Naive thymus-derived CD4-positive, alpha-beta T cell (primary cell): ENCODE measurements around the gene CHMP4B. TPM values are rescaled to one million over a fixed set of nuclear protein-coding genes. Genes with fewer than 3 reads are reported as not detected.

Source experiments
- ATAC-seq: fragments of 150-1000 bp; cut with Tn5 transposase; 2 replicates; pipeline ENCODE4 v1.10.0; 2021; ENCODE audit warnings: mild to moderate bottlenecking, moderate library complexity
- CTCF ChIA-PET: fragments of 350-600 bp; sonication (Branson Sonifier 250); formaldehyde crosslinking; loops from one replicate; lab custom pipeline; 2021; ENCODE audit warnings: antibody characterized with exemption; lab: Charles Lee
- POLR2A ChIA-PET: fragments of 350-600 bp; sonication (Branson Sonifier 250); formaldehyde crosslinking; loops from one replicate; lab custom pipeline; 2021; ENCODE audit warnings: antibody characterized with exemption, inconsistent platforms; lab: Charles Lee
- DNase-seq, 9 donors: peaks; one replicate each; pipeline versions ENCODE4 v3.0.0 to v3.0.0-alpha.2; 2020 to 2022; ENCODE audit warnings: mixed read lengths in 1 of 9
- H3K27ac ChIP-seq: one replicate; pipeline ENCODE4 v1.7.0; 2013; ENCODE audit warnings: mild to moderate bottlenecking, low read depth, low read length, moderate library complexity
- H3K27me3 ChIP-seq, 2 donors: one replicate each; pipeline ENCODE4 v1.7.0; 2013; ENCODE audit warnings: low read length in 2 of 2, mild to moderate bottlenecking in 2 of 2, moderate library complexity in 2 of 2; ENCODE audit not compliant: control insufficient read depth in 2 of 2, insufficient read depth in 2 of 2
- H3K36me3 ChIP-seq, 3 experiments: 1 replicate in 2 of 3; 2 replicates in 1 of 3; pipeline ENCODE4 v1.7.0; 2013; ENCODE audit warnings: low read length in 3 of 3, mild to moderate bottlenecking in 3 of 3, moderate library complexity in 1 of 3; ENCODE audit not compliant: insufficient read depth in 3 of 3, control insufficient read depth in 2 of 3
- H3K4me1 ChIP-seq, 2 donors: one replicate each; pipeline ENCODE4 v1.7.0; 2013; ENCODE audit warnings: low read length in 2 of 2, mild to moderate bottlenecking in 2 of 2, moderate library complexity in 1 of 2; ENCODE audit not compliant: control insufficient read depth in 2 of 2, insufficient read depth in 2 of 2
- H3K4me3 ChIP-seq: 2 replicates; pipeline ENCODE4 v1.7.0; 2013; ENCODE audit warnings: mild to moderate bottlenecking, low read length
- H3K9me3 ChIP-seq, 3 experiments: 1 replicate in 2 of 3; 2 replicates in 1 of 3; pipeline ENCODE4 v1.7.0; 2013; ENCODE audit warnings: low read length in 3 of 3; ENCODE audit not compliant: control insufficient read depth in 2 of 3
- H3K27ac Mint-ChIP-seq, 9 donors: one replicate each; pipeline ENCODE4 v1.8.0; 2020 to 2022; ENCODE audit warnings: mixed read lengths in 9 of 9, mild to moderate bottlenecking in 8 of 9, moderate library complexity in 5 of 9, inconsistent platforms in 2 of 9
- H3K27me3 Mint-ChIP-seq, 5 donors: one replicate each; pipeline ENCODE4 v1.8.0; 2021 to 2022; ENCODE audit warnings: mixed read lengths in 5 of 5, mild to moderate bottlenecking in 1 of 5
- H3K36me3 Mint-ChIP-seq, 5 donors: one replicate each; pipeline ENCODE4 v1.8.0; 2020 to 2022; ENCODE audit warnings: mixed read lengths in 5 of 5, mild to moderate bottlenecking in 3 of 5, inconsistent platforms in 1 of 5
- H3K4me1 Mint-ChIP-seq, 7 donors: one replicate each; pipeline ENCODE4 v1.8.0; 2020 to 2022; ENCODE audit warnings: mixed read lengths in 7 of 7, mild to moderate bottlenecking in 3 of 7, inconsistent platforms in 1 of 7
- H3K4me3 Mint-ChIP-seq, 10 donors: one replicate each; pipeline ENCODE4 v1.8.0; 2020 to 2022; ENCODE audit warnings: mild to moderate bottlenecking in 10 of 10, mixed read lengths in 10 of 10, moderate library complexity in 6 of 10, inconsistent platforms in 2 of 10
- H3K9me3 Mint-ChIP-seq, 11 donors: one replicate each; pipeline ENCODE4 v1.8.0; 2020 to 2022; ENCODE audit warnings: mixed read lengths in 11 of 11, mild to moderate bottlenecking in 4 of 11, inconsistent platforms in 1 of 11, moderate library complexity in 1 of 11
- intact Hi-C, 2 donors: fragments of 100-400 bp; cut with micrococcal nuclease; formaldehyde crosslinking; loops; one replicate each; pipeline ENCODE4 v1.15.1; 2023
- polyA plus RNA-seq, 2 donors: library from polyadenylated mRNA; unstranded; fragments of 300-500 nt; fragmentation: Illumina TruSeq; gene quantifications; one replicate each; pipeline ENCODE4 v1.2.3, GENCODE V29; 2021
- total RNA-seq, 6 experiments: library from RNA in 5 of 6; stranded (reverse) in 5 of 6; gene quantifications; 1 replicate in 5 of 6; 2 replicates in 1 of 6; pipeline ENCODE4 v1.2.3 and lab custom pipeline; 2021 to 2026

The CHMP4B gene
- total and polyA plus RNA-seq, 7 experiments from 2014 or later: 4.9 to 80.8 (median 54.1) TPM

DNA sequence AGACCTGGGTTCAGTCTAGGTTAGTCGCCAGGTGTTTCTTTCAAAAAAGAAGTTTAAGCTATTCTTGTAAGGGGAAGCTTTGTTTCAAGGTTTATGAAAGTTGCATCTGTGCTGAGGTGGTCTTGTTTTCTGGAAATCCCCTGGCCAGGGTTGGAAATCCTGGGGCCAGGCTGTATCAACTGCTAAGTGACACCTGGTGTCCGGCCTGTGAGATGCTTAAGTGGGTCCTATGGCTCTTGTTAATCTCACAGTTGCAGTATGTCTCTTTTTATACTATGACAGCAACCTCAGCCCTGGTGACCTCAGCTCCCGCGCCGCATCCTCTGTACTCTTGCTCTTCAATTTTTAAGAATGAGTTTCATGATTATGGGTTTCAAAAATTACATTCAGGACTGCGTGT lies 72.0 kb downstream of the CHMP4B start:
- peak overlapping the region in 1 of 9 donors; percentile 36 for H3K27ac Mint-ChIP-seq
- no peaks in the 10 kb centered on the region for H3K4me1 ChIP-seq
- intact Hi-C loops: no loop called here
- ATAC-seq (no peak), DNase-seq (no peak)
- H3K36me3 ChIP-seq: no peaks in the 10 kb centered on the region
- H3K9me3 ChIP-seq: peaks cover 0 to 11% (median 0%) of the 10 kb centered on the region in 3 experiments
- H3K4me1 Mint-ChIP-seq: peaks cover 0 to 9% (median 0%) of the 10 kb centered on the region in 7 donors
- ChIA-PET POLR2A (no interaction called here), CTCF (no interaction called here)
- H3K36me3 Mint-ChIP-seq: peaks cover 2 to 10% (median 5%) of the 10 kb centered on the region in 5 donors
- no peaks in the 10 kb centered on the region for H3K27me3 ChIP-seq
- H3K4me3 ChIP-seq: no peak overlapping the region
- H3K27me3 Mint-ChIP-seq: no peaks in the 10 kb centered on the region
- peaks cover 0 to 27% (median 12%) of the 10 kb centered on the region in 11 donors for H3K9me3 Mint-ChIP-seq
- no peak overlapping the region for H3K4me3 Mint-ChIP-seq
- no peak overlapping the region for H3K27ac ChIP-seq

DNA sequence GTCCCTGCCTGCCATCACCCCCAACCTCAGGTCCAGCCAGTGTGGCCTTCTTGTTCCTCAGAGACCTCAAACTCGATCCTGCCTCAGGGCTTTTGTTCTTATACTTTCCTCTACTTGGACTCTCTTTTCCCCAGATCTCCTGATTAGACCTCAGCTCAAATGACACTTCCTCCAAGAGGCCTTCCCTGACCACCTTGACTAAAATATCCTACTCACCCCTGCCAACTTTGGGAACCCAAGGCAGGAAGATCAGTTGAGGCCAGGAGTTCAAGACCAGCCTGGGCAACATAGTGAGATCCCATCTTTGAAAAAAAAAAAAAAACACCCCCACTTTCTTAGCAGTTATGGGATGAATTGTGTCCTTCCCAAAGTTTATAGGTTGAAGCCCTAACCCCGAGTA lies 73.5 kb downstream of the CHMP4B start:
- Histone ChIP-seq H3K9me3 (no peaks in the 10 kb centered on the region), H3K27me3 (no peaks in the 10 kb centered on the region), H3K27ac (no peak overlapping the region), H3K4me3 (no peak overlapping the region), H3K4me1 (no peaks in the 10 kb centered on the region), H3K36me3 (no peaks in the 10 kb centered on the region)
- Mint-ChIP-seq H3K27ac (peak overlapping the region in 1 of 9 donors; percentile 51), H3K9me3 (peaks cover 0 to 13% (median 6%) of the 10 kb centered on the region in 11 donors), H3K4me3 (no peak overlapping the region), H3K4me1 (peaks cover 0 to 9% (median 0%) of the 10 kb centered on the region in 7 donors), H3K36me3 (peaks cover 0 to 6% (median 4%) of the 10 kb centered on the region in 5 donors), H3K27me3 (peaks cover 0 to 5% (median 0%) of the 10 kb centered on the region in 5 donors)
- intact Hi-C loops: no loop called here
- DNase-seq: no peak
- ATAC-seq: no peak
- ChIA-PET CTCF (no interaction called here), POLR2A (no interaction called here)

DNA sequence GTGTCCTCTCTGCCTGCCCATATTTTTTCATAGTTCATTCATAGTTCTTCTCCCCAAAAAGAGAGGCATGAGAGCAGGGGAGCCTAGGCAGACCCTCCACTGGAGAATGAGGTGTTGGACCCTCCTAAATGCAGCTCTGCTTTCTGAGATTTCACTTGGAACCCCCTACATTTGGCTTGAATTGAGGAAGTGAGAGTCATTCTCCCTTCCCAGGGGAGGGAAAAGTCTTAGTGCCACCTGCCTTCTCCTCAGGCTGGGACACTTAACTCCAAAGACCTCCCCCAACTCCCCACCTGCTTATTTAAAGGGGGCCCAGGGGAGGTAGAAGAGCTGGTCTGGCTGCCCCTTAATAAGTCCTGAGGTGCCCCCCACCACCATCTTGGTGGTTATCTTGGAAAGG lies 78.2 kb downstream of the CHMP4B start:
- no peaks in the 10 kb centered on the region for H3K27me3 ChIP-seq
- ChIA-PET CTCF (no interaction called here), POLR2A (no interaction called here)
- peaks cover 0 to 30% (median 8%) of the 10 kb centered on the region in 11 donors for H3K9me3 Mint-ChIP-seq
- no peak overlapping the region for H3K27ac ChIP-seq
- no peaks in the 10 kb centered on the region for H3K4me1 ChIP-seq
- no peak overlapping the region for H3K4me3 ChIP-seq
- no peaks in the 10 kb centered on the region for H3K36me3 ChIP-seq
- H3K27me3 Mint-ChIP-seq: peaks cover 0 to 32% (median 0%) of the 10 kb centered on the region in 5 donors
- H3K27ac Mint-ChIP-seq: no peak overlapping the region
- H3K9me3 ChIP-seq: peaks cover 0 to 4% (median 0%) of the 10 kb centered on the region in 3 experiments
- DNase-seq (no peak), ATAC-seq (no peak)
- peaks cover 0 to 11% (median 0%) of the 10 kb centered on the region in 5 donors for H3K36me3 Mint-ChIP-seq
- intact Hi-C loops: no loop called here
- H3K4me1 Mint-ChIP-seq: peaks cover 0 to 1% (median 0%) of the 10 kb centered on the region in 7 donors
- H3K4me3 Mint-ChIP-seq: no peak overlapping the region

DNA sequence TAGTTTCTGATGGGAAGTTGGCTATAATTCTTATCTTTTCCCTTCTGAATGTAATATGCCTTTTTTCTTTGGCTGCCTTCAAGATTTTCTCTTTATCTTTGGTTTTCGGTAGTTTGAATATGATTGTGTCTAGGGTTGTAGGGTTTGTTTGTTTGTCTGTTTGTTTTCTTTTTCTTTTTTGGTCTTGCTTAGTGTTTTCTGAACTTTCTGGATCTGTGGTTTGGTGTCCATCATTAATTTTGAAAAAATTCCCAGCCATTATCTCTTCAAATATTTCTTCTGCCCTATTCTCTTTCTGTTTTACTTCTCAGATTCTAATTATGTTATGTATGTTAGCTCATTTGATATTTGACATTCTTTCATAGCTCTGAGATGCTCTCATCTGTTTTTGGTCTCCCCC lies 79.4 kb downstream of the CHMP4B start:
- no peaks in the 10 kb centered on the region for H3K4me1 ChIP-seq

DNA sequence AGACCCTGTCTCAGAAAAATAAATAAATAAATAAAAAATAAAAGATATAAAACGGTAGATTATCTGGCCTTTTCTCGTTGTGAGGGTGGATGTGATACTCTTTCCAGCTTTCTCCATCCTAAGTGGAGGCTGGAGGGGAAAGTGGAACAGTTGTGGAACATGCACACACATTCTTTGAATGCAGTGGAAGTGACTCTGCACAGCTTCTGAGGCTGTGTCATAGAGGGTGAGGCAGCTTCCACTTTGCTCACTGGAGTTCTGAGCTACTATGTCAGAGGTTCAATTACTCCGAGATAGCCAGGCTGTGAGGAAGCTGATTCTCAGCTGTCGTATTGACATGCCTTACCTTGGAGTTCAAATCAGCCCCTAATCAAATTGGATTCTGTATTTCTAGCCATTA lies 82.2 kb downstream of the CHMP4B start:
- ChIA-PET POLR2A (no interaction called here), CTCF (interaction anchor here (0.5 kb wide), 1 partner anchor 515 kb away, joined by 3 read pairs; no protein-coding TSS in a partner anchor)
- H3K4me1 Mint-ChIP-seq: no peaks in the 10 kb centered on the region
- Histone ChIP-seq H3K4me1 (no peaks in the 10 kb centered on the region), H3K4me3 (no peak overlapping the region), H3K9me3 (peaks cover 0 to 4% (median 0%) of the 10 kb centered on the region in 3 experiments), H3K36me3 (no peaks in the 10 kb centered on the region), H3K27ac (no peak overlapping the region), H3K27me3 (no peaks in the 10 kb centered on the region)
- peaks cover 0 to 11% (median 0%) of the 10 kb centered on the region in 5 donors for H3K36me3 Mint-ChIP-seq
- peaks cover 0 to 30% (median 8%) of the 10 kb centered on the region in 11 donors for H3K9me3 Mint-ChIP-seq
- intact Hi-C loops: no loop called here
- H3K27me3 Mint-ChIP-seq: peaks cover 0 to 54% (median 9%) of the 10 kb centered on the region in 5 donors
- no peak overlapping the region for H3K27ac Mint-ChIP-seq
- H3K4me3 Mint-ChIP-seq: no peak overlapping the region
- ATAC-seq (no peak), DNase-seq (no peak)

More for the DNA sequence above, 79.4 kb downstream of the CHMP4B start:
- Mint-ChIP-seq H3K4me1 (no peaks in the 10 kb centered on the region), H3K27me3 (peaks cover 0 to 40% (median 0%) of the 10 kb centered on the region in 5 donors), H3K36me3 (peaks cover 0 to 11% (median 0%) of the 10 kb centered on the region in 5 donors), H3K27ac (no peak overlapping the region), H3K9me3 (peaks cover 0 to 30% (median 8%) of the 10 kb centered on the region in 11 donors), H3K4me3 (no peak overlapping the region)
- peaks cover 0 to 4% (median 0%) of the 10 kb centered on the region in 3 experiments for H3K9me3 ChIP-seq
- H3K27ac ChIP-seq: no peak overlapping the region
- H3K27me3 ChIP-seq: no peaks in the 10 kb centered on the region
- POLR2A ChIA-PET: no interaction called here
- no peaks in the 10 kb centered on the region for H3K36me3 ChIP-seq
- CTCF ChIA-PET: no interaction called here
- intact Hi-C loops: no loop called here
- ATAC-seq (no peak), DNase-seq (no peak)
- H3K4me3 ChIP-seq: no peak overlapping the region

DNA sequence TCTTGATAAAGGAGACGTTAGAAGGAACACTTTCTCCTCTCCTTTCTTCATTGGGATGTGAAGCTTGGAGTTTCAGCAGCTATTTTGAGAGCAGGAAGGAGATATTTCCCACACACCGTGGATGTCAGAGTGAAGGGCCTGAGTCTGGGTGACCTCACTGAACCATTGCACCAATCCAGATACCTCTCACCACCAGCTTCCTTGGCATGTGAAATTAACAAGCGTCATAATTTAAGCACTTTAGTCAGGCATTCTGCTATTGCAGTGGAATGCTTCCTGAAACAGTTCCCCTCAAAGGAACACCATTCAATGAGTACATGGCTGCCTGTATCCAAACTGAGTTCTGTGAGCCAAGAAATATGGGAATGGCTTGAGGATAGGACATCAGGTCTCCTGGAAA lies 83.7 kb downstream of the CHMP4B start:
- ATAC-seq: no peak
- Histone ChIP-seq H3K36me3 (no peaks in the 10 kb centered on the region), H3K27me3 (no peaks in the 10 kb centered on the region), H3K27ac (no peak overlapping the region), H3K4me1 (no peaks in the 10 kb centered on the region), H3K9me3 (peaks cover 0 to 4% (median 0%) of the 10 kb centered on the region in 3 experiments), H3K4me3 (no peak overlapping the region)
- no peak overlapping the region for H3K27ac Mint-ChIP-seq
- H3K27me3 Mint-ChIP-seq: peaks cover 4 to 49% (median 9%) of the 10 kb centered on the region in 5 donors
- peaks cover 0 to 30% (median 8%) of the 10 kb centered on the region in 11 donors for H3K9me3 Mint-ChIP-seq
- ChIA-PET CTCF (interaction anchor here (0.9 kb wide), 1 partner anchor 18 kb away, joined by 4 read pairs; no protein-coding TSS in a partner anchor), POLR2A (no interaction called here)
- no peak for DNase-seq
- intact Hi-C loops: no loop called here
- H3K36me3 Mint-ChIP-seq: peaks cover 0 to 11% (median 0%) of the 10 kb centered on the region in 5 donors
- H3K4me3 Mint-ChIP-seq: no peak overlapping the region
- peaks cover 0 to 1% (median 0%) of the 10 kb centered on the region in 7 donors for H3K4me1 Mint-ChIP-seq

DNA sequence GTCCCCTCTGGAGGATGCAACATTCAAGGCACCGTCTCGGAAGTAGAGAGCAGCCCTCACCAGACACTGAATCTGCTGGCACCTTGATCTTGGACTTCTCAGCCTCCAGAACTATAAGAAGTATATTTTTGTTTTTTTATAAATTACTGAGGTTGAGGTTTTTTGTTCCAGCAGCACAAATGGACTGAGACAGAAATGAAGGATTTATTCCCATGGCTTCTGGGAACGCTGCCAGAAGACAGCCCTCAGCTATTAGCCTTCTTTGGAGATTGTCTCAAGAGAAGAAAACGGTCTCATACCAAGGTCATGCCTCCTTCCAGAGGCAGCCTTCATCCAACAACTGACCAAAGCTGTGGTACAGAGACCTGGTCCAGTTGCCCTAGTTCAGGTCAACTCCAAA lies 85.4 kb downstream of the CHMP4B start:
- no peak for ATAC-seq

More for the DNA sequence above, 85.4 kb downstream of the CHMP4B start:
- Histone ChIP-seq H3K36me3 (no peaks in the 10 kb centered on the region), H3K27me3 (no peaks in the 10 kb centered on the region), H3K4me3 (no peak overlapping the region), H3K4me1 (no peaks in the 10 kb centered on the region), H3K27ac (no peak overlapping the region), H3K9me3 (no peaks in the 10 kb centered on the region)
- no peak overlapping the region for H3K27ac Mint-ChIP-seq
- H3K4me3 Mint-ChIP-seq: no peak overlapping the region
- POLR2A ChIA-PET: no interaction called here
- CTCF ChIA-PET: no interaction called here
- H3K27me3 Mint-ChIP-seq: peaks cover 4 to 44% (median 9%) of the 10 kb centered on the region in 5 donors
- H3K36me3 Mint-ChIP-seq: peaks cover 0 to 11% (median 0%) of the 10 kb centered on the region in 5 donors
- H3K9me3 Mint-ChIP-seq: peaks cover 0 to 14% (median 3%) of the 10 kb centered on the region in 11 donors
- intact Hi-C loops: no loop called here
- H3K4me1 Mint-ChIP-seq: peaks cover 0 to 1% (median 0%) of the 10 kb centered on the region in 7 donors
- DNase-seq: no peak
